Thoracic aorta (tissue), 2 donors: Measurements from ENCODE around the gene ZBED4. TPM values are rescaled to one million over a fixed set of nuclear protein-coding genes. Genes with fewer than 3 reads are reported as not detected.

Experiments
- ATAC-seq: fragments of 150-250 bp; one replicate; pipeline ENCODE4 v1.8.0; 2017; ENCODE audit warnings: low read depth; ENCODE audit not compliant: insufficient number of reproducible peaks, low FRiP score
- DNase-seq: peaks from one replicate; pipeline ENCODE4 v3.0.0-alpha.2; 2020; ENCODE audit warnings: low spot score
- H3K27ac ChIP-seq, 2 donors: fragments of 200-600 bp; sonication (generic); 1 replicate in 1 of 2; 2 replicates in 1 of 2; pipeline ENCODE4 v1.5.1; 2016; ENCODE audit warnings: mild to moderate bottlenecking in 2 of 2, moderate library complexity in 2 of 2
- H3K27me3 ChIP-seq: fragments of 200-600 bp; sonication (generic); replicated peaks from 2 replicates; pipeline ENCODE4 v1.6.0; 2016; ENCODE audit warnings: mild to moderate bottlenecking; ENCODE audit not compliant: insufficient read depth
- H3K36me3 ChIP-seq: fragments of 200-600 bp; sonication (generic); one replicate; pipeline ENCODE4 v1.5.1; 2016
- H3K4me1 ChIP-seq, 2 donors: fragments of 200-600 bp; sonication (generic); 1 replicate in 1 of 2; 2 replicates in 1 of 2; pipeline versions ENCODE4 v1.5.1 to v1.6.0; 2016; ENCODE audit warnings: low read depth in 2 of 2, mild to moderate bottlenecking in 1 of 2; ENCODE audit not compliant: control insufficient read depth in 1 of 2
- H3K4me3 ChIP-seq: fragments of 200-600 bp; sonication (generic); 2 replicates; pipeline ENCODE4 v1.5.1; 2016; ENCODE audit warnings: mild to moderate bottlenecking
- H3K9me3 ChIP-seq: fragments of 200-600 bp; sonication (generic); 2 replicates; pipeline ENCODE4 v1.5.1; 2016
- total RNA-seq, 2 donors: library from RNA; depleted of rRNA; stranded (reverse); fragments of >200 nt; gene quantifications; one replicate each; pipeline versions ENCODE4 v1.1.0 to v1.2.3, GENCODE V29; 2016
- TF ChIP-seq, protein P1 (sequence below): fragments of 200-600 bp; sonication (generic); IDR thresholded peaks from one replicate; pipeline ENCODE4 v1.5.1; 2019; ENCODE audit warnings: antibody characterized with exemption

The ZBED4 gene
- total RNA-seq, 2 donors from 2014 or later: 9.2 to 15.1 TPM

DNA sequence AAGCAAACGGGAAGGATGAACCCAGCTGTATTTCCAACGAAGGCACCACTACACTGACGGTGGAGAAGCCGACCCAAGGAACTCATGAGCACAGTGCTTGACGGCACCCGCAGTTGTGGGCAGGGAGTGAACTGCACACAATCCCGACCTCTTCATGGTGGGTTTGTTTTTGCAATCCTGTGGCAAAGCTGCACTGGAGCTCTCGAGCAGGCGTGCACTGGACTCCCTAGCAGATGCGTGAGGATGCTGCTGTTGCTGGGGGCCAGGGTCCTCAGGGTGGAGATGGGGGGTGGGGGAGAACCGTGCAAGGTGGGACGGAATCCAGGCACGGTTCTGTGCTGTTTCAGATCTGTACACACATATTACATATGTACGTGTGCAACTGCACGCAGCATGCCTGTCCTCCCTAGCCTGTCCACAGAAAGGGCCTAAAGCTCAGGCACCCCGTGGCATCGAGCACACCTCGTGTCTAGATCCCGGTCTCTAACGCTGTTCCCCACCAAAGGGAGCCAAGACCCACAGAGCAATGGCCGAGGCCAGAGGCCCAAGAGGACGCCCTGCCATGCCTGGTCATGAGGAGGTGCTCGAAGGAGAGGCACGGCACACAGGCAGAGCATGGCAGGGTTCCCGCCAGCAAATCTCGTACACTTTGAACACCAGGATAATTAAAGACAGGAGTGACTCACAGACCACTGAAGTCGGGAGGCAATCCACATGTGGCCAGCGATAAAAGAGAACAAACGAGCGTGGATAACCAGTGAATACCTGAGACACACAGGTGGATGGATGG, 47.0 kb downstream of the ZBED4 start:
- peaks cover 22% of the 10 kb centered on the region for H3K36me3 ChIP-seq
- H3K9me3 ChIP-seq: no peaks in the 10 kb centered on the region
- no peak overlapping the region for H3K27ac ChIP-seq
- no peak for ATAC-seq
- no peaks in the 10 kb centered on the region for H3K4me1 ChIP-seq
- no peaks in the 10 kb centered on the region for H3K27me3 ChIP-seq
- DNase-seq: no peak
- H3K4me3 ChIP-seq: no peak overlapping the region
- TF ChIP-seq, protein P1, sequence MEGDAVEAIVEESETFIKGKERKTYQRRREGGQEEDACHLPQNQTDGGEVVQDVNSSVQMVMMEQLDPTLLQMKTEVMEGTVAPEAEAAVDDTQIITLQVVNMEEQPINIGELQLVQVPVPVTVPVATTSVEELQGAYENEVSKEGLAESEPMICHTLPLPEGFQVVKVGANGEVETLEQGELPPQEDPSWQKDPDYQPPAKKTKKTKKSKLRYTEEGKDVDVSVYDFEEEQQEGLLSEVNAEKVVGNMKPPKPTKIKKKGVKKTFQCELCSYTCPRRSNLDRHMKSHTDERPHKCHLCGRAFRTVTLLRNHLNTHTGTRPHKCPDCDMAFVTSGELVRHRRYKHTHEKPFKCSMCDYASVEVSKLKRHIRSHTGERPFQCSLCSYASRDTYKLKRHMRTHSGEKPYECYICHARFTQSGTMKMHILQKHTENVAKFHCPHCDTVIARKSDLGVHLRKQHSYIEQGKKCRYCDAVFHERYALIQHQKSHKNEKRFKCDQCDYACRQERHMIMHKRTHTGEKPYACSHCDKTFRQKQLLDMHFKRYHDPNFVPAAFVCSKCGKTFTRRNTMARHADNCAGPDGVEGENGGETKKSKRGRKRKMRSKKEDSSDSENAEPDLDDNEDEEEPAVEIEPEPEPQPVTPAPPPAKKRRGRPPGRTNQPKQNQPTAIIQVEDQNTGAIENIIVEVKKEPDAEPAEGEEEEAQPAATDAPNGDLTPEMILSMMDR: no peak

DNA sequence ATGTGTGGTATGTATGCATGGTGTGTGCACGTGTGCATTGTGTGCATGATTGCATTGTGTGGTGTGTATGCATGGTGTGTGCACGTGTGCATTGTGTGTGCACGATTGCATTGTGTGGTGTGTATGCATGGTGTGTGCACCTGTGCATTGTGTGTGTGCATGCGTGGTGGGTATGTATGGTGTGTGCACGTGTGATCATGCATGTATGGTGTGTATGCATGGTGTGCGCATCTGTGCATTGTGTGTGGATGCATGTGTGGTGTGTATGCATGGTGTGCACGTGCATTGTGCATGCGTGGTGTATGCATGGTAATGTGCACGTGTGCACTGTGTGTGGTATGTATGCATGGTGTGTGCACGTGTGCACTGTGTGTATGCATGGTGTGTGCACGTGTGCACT, 47.8 kb downstream of the ZBED4 start:
- Histone ChIP-seq H3K36me3 (peaks cover 22% of the 10 kb centered on the region), H3K4me3 (no peak overlapping the region), H3K27me3 (no peaks in the 10 kb centered on the region), H3K9me3 (no peaks in the 10 kb centered on the region), H3K4me1 (no peaks in the 10 kb centered on the region), H3K27ac (no peak overlapping the region)
- ATAC-seq: no peak
- TF ChIP-seq, protein P1: no peak
- no peak for DNase-seq

DNA sequence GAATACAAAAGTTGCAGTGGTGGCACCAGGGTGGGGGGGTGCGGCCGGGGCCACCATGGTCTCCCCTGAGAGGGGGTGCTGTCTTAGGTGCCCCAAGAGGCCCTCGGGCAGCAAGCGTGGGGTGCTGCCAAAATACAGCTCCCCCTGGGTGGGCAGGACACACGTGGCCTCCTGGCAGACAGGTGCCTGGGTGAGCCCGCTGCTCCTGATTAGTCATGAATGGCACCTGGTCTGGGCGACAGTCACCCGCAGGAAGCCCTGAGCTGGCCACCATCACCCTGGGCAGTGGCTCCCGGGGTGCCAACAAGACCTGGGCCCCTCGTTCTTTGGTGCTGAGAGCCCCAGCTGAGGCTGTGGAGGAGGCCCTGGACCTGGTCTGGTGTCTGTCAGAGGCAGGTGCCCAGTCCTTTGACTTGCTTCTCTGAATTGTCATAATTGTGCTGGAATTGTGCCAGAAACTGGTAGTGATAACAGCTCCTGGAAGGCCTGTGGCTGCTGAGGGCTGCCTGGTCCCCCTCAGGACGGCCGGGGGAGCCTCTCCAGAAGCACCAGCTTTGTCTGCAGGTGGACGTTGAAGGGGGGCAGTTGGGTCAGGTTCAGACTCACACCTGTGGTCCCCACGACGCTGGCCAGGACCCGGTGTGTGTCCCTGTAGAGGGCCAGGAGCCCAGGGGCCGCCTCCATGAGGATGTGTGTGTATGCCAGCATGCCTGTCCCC, 49.8 kb downstream of the ZBED4 start:
- Histone ChIP-seq H3K4me3 (no peak overlapping the region), H3K27me3 (no peaks in the 10 kb centered on the region), H3K27ac (no peak overlapping the region), H3K36me3 (peaks cover 34% of the 10 kb centered on the region), H3K4me1 (no peaks in the 10 kb centered on the region), H3K9me3 (no peaks in the 10 kb centered on the region)
- DNase-seq (no peak), ATAC-seq (no peak)
- TF ChIP-seq, protein P1: no peak

DNA sequence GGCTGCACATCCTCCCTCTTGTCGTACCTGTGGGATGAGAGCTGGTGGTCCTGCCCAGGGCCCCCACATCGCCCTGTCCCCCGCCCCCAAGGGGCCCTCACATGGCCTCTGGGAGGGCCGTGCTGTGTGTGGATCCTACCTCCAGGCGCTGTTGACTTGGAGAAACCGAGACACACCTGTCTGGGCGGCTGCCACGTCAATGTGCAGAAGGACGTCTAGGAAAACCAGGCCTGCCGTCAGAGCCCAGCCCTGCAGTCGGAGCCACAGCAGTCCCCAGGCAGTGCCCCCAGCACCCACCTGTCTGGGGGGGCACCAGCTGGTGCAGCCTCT, 50.4 kb downstream of the ZBED4 start:
- TF ChIP-seq, protein P1: no peak
- H3K9me3 ChIP-seq: no peaks in the 10 kb centered on the region
- no peak overlapping the region for H3K27ac ChIP-seq
- H3K36me3 ChIP-seq: peaks cover 37% of the 10 kb centered on the region
- no peak for ATAC-seq
- no peaks in the 10 kb centered on the region for H3K27me3 ChIP-seq
- no peak for DNase-seq
- H3K4me3 ChIP-seq: no peak overlapping the region
- H3K4me1 ChIP-seq: no peaks in the 10 kb centered on the region

DNA sequence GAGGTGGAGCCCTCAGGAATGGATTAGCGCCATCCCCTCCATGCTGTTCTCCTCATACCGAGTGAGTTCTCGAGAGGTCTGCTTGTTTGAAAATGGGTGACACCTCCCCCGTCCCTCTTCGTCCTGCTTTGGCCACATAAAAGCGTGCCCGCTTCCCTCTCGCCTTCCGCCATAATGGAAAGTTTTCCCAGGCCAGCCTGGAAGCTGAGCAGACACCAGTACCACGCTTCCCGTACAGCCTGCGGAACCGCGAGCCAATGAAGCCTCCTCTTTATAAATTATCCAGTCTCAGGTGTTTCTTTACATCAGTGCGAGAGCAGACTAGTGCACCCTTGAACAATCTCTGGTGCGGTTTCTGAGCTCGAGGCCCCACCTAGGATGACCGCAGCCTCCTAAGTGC, 51.8 kb downstream of the ZBED4 start:
- Histone ChIP-seq H3K4me1 (no peaks in the 10 kb centered on the region), H3K36me3 (peaks cover 38% of the 10 kb centered on the region), H3K27ac (no peak overlapping the region), H3K4me3 (no peak overlapping the region), H3K9me3 (no peaks in the 10 kb centered on the region), H3K27me3 (no peaks in the 10 kb centered on the region)
- DNase-seq (no peak), ATAC-seq (no peak)
- TF ChIP-seq, protein P1: no peak
